PC-9 (cell line): ENCODE data around the gene TLL2. TPM values are rescaled to one million over a fixed set of nuclear protein-coding genes. Genes with fewer than 3 reads are reported as not detected.

Source experiments
- BruUV-seq: library from RNA; stranded (reverse); fragments of 400-500 nt; replicated peaks from 2 replicates; lab custom pipeline; 2021; lab: Mats Ljungman, UMichigan
- CTCF ChIA-PET: fragments of 300-600 bp; sonication (Branson Sonifier 250); formaldehyde crosslinking; loops from one replicate; lab custom pipeline; 2022; ENCODE audit warnings: antibody characterized with exemption; lab: Charles Lee
- POLR2A ChIA-PET: fragments of 300-600 bp; sonication (Branson Sonifier 250); formaldehyde crosslinking; loops from one replicate; lab custom pipeline; 2022; ENCODE audit warnings: antibody characterized with exemption; ENCODE audit not compliant: unreplicated experiment; lab: Charles Lee
- DNase-seq, 2 experiments: peaks; one replicate each; pipeline versions ENCODE4 v3.0.0 to v3.0.0-alpha.2; 2015 to 2022; ENCODE audit warnings: mixed read lengths in 1 of 2
- H2AFZ ChIP-seq: fragments of 200-600 bp; sonication (generic); 2 replicates; pipeline ENCODE4 v1.8.1; 2017; ENCODE audit warnings: antibody characterized with exemption
- H3F3A ChIP-seq: fragments of 200-600 bp; sonication (generic); 2 replicates; pipeline ENCODE4 v1.8.1; 2017; ENCODE audit warnings: antibody characterized with exemption, mild to moderate bottlenecking, low read depth; ENCODE audit not compliant: insufficient read depth
- H3K27ac ChIP-seq: fragments of 200-600 bp; sonication (generic); 2 replicates; pipeline ENCODE4 v1.6.1; 2016; ENCODE audit warnings: mixed run types
- H3K27me3 ChIP-seq: fragments of 200-600 bp; sonication (generic); 2 replicates; pipeline ENCODE4 v1.6.1; 2016; ENCODE audit warnings: low read depth, mixed run types; ENCODE audit not compliant: insufficient read depth
- H3K36me3 ChIP-seq: fragments of 200-600 bp; sonication (generic); 2 replicates; pipeline ENCODE4 v1.6.1; 2016; ENCODE audit warnings: low read depth, mixed run types
- H3K4me1 ChIP-seq: fragments of 200-600 bp; sonication (generic); replicated peaks from 2 replicates; pipeline ENCODE4 v1.6.1; 2016; ENCODE audit warnings: mixed run types; ENCODE audit not compliant: insufficient read depth
- H3K4me2 ChIP-seq: fragments of 200-600 bp; sonication (generic); 2 replicates; pipeline ENCODE4 v1.6.1; 2017; ENCODE audit warnings: mixed run types
- H3K4me3 ChIP-seq: fragments of 200-600 bp; sonication (generic); 2 replicates; pipeline ENCODE4 v1.6.1; 2016; ENCODE audit warnings: mixed run types
- H3K79me2 ChIP-seq: fragments of 200-600 bp; sonication (generic); 2 replicates; pipeline ENCODE4 v1.6.1; 2017; ENCODE audit warnings: low read depth, mixed run types
- H3K9me2 ChIP-seq: fragments of 200-600 bp; sonication (generic); 2 replicates; pipeline ENCODE4 v1.8.1; 2017; ENCODE audit warnings: mild to moderate bottlenecking; ENCODE audit not compliant: insufficient read depth
- H3K9me3 ChIP-seq: fragments of 200-600 bp; sonication (generic); 2 replicates; pipeline ENCODE4 v1.8.1; 2016; ENCODE audit warnings: low read depth; ENCODE audit not compliant: insufficient read depth
- H4K20me1 ChIP-seq: fragments of 200-600 bp; sonication (generic); 2 replicates; pipeline ENCODE4 v1.8.1; 2017; ENCODE audit not compliant: insufficient read depth
- EZH2 ChIP-seq: fragments of 200-600 bp; sonication (generic); IDR thresholded peaks from 2 replicates; pipeline ENCODE4 v1.8.0; 2017; ENCODE audit warnings: antibody characterized with exemption, low read depth
- intact Hi-C: fragments of 100-400 bp; cut with micrococcal nuclease; formaldehyde crosslinking; loops from one replicate; pipeline ENCODE4 v1.10.0; 2022; ENCODE audit not compliant: unreplicated experiment
- total RNA-seq: library from RNA; stranded (reverse); gene quantifications from 2 replicates; pipeline ENCODE4 v1.2.3, GENCODE V29; 2021
- TF ChIP-seq, protein P1 (sequence below): fragments of 200-600 bp; sonication (generic); conservative IDR thresholded peaks from 2 replicates; pipeline ENCODE4 v1.6.1; 2017; ENCODE audit warnings: mixed run types, antibody characterized with exemption, mild to moderate bottlenecking, moderate library complexity

TLL2 gene
- total RNA-seq, 1 experiment from 2014 or later: not detected

DNA sequence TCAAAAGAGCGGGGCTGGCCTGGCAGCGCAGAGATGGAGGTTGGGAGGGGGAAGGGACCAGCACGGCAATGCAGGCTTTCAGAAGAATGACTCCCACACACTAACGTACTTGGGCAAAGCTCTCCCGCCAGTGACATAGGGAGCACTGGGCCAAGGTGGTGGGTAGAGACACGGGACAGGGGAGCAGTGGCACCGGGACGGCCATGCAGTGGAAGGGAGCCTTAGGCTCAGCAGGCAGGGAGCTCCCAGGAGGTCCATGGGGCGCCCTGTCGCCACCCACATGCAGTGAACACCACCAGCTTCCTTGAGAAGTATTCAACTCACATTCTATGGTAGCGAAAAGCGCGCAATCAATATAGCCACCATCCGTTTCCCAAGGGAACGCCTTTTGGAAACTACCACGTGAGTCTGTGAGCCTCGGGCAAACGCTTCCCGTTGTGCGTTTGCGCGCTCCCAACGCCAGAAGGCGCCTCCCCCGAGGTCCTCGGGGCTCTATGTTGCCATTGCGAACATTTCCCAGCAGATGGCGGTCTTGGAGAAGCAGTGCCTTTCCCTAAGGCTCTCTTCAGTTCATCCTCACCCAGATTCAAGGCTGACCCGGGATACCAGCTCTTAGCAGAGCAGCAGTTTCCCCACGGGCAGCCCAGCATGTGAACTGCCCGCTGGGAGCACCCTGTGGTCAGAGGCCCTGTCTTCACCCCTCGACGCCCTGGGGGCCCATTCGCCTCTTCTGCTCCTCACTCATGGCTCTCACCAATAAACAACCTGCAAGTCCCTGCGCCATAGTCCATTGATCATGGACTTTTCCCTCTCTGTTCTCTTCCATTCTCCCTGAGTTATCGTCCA, 138.5 kb downstream of the TLL2 start:
- TF ChIP-seq, protein P1, sequence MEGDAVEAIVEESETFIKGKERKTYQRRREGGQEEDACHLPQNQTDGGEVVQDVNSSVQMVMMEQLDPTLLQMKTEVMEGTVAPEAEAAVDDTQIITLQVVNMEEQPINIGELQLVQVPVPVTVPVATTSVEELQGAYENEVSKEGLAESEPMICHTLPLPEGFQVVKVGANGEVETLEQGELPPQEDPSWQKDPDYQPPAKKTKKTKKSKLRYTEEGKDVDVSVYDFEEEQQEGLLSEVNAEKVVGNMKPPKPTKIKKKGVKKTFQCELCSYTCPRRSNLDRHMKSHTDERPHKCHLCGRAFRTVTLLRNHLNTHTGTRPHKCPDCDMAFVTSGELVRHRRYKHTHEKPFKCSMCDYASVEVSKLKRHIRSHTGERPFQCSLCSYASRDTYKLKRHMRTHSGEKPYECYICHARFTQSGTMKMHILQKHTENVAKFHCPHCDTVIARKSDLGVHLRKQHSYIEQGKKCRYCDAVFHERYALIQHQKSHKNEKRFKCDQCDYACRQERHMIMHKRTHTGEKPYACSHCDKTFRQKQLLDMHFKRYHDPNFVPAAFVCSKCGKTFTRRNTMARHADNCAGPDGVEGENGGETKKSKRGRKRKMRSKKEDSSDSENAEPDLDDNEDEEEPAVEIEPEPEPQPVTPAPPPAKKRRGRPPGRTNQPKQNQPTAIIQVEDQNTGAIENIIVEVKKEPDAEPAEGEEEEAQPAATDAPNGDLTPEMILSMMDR: peak; percentile 85
- TF ChIP-seq EZH2: no peak
- peak overlapping the region; percentile 45; the same call in 1 of the 2 replicates for H3K4me3 ChIP-seq
- peak overlapping the region; percentile 64; the same call in 1 of the 2 replicates for H2AFZ ChIP-seq
- POLR2A ChIA-PET: interaction anchor here (0.6 kb wide), 1 partner anchor 373 kb away, joined by 9 read pairs; no protein-coding TSS in a partner anchor
- no peaks in the 10 kb centered on the region for H3F3A ChIP-seq
- H3K9me3 ChIP-seq: no peaks in the 10 kb centered on the region
- H4K20me1 ChIP-seq: no peaks in the 10 kb centered on the region
- H3K36me3 ChIP-seq: no peaks in the 10 kb centered on the region
- no peak overlapping the region for H3K27ac ChIP-seq
- H3K27me3 ChIP-seq: no peaks in the 10 kb centered on the region
- no peaks in the 10 kb centered on the region for H3K79me2 ChIP-seq
- CTCF ChIA-PET: no interaction called here
- no TSS peak for BruUV-seq
- intact Hi-C loops: loop anchor here (1.0 to 5.0 kb wide), 2 partner anchors 136 to 662 kb away; no protein-coding TSS in a partner anchor
- no peaks in the 10 kb centered on the region for H3K9me2 ChIP-seq
- H3K4me1 ChIP-seq: no peaks in the 10 kb centered on the region
- DNase-seq: peak; percentile 66 to 80
- H3K4me2 ChIP-seq: peak overlapping the region; percentile 74

DNA sequence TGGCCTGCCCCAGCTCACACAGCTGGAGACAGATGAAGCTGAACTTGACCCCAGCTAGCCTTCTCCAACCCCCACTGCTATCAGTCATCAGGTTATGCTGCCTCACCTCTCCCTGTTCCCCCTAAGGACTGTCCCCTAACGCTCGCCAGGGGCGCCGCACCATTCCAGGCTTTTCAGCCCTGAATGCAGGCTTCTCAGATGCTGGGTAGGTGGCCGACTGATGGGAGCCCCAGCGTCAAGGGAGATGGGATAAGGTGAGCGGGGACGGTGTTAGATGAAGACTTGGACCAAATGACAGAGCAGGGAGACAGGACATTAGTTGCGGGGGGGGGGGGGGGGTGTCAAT, 139.1 kb downstream of the TLL2 start:
- no peak overlapping the region for H3K4me2 ChIP-seq
- H3K4me1 ChIP-seq: 0 out of 2 replicates have a peak, but pooled peaks cover 2% of the 10 kb centered on the region
- H3K9me2 ChIP-seq: no peaks in the 10 kb centered on the region
- no TSS peak for BruUV-seq
- H3K4me3 ChIP-seq: no peak overlapping the region
- intact Hi-C loops: no loop called here
- H3F3A ChIP-seq: no peaks in the 10 kb centered on the region
- no peaks in the 10 kb centered on the region for H4K20me1 ChIP-seq
- no peak overlapping the region for H2AFZ ChIP-seq
- H3K36me3 ChIP-seq: no peaks in the 10 kb centered on the region
- ChIA-PET CTCF (no interaction called here), POLR2A (no interaction called here)
- no peaks in the 10 kb centered on the region for H3K27me3 ChIP-seq
- no peaks in the 10 kb centered on the region for H3K9me3 ChIP-seq
- no peak for TF ChIP-seq EZH2
- TF ChIP-seq, protein P1: no peak
- no peak for DNase-seq
- H3K79me2 ChIP-seq: no peaks in the 10 kb centered on the region
- no peak overlapping the region for H3K27ac ChIP-seq

DNA sequence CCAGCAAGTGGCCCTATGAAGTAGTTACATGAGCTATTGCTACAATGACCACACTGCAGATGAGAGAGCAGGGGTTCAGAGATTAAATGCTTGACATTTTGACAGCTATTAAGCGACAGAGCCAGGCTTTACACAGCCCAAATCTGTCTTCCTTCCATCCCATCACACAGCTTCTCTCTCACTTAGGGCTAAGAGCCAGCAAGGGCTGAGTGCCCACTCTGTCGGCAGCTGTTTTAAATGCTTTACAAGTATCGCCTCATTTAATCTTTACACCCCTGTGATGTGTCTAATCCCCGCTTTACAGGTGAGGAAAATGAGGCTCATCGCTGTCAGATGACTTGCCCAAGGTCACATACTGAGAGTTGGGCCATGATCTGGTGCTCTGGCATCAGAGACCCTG, 139.7 kb downstream of the TLL2 start:
- POLR2A ChIA-PET: interaction anchor here (0.5 kb wide), 1 partner anchor 208 kb away, joined by 4 read pairs; no protein-coding TSS in a partner anchor
- no peak for DNase-seq
- Histone ChIP-seq H3K27ac (no peak overlapping the region), H3K9me2 (no peaks in the 10 kb centered on the region), H3K4me1 (0 out of 2 replicates have a peak, but pooled peaks cover 5% of the 10 kb centered on the region), H2AFZ (no peak overlapping the region), H3K9me3 (no peaks in the 10 kb centered on the region), H3K27me3 (no peaks in the 10 kb centered on the region), H3K36me3 (no peaks in the 10 kb centered on the region), H3K79me2 (no peaks in the 10 kb centered on the region), H3K4me2 (no peak overlapping the region), H3K4me3 (no peak overlapping the region), H4K20me1 (no peaks in the 10 kb centered on the region), H3F3A (no peaks in the 10 kb centered on the region)
- BruUV-seq: no TSS peak
- TF ChIP-seq EZH2: no peak
- TF ChIP-seq, protein P1: no peak
- intact Hi-C loops: no loop called here
- CTCF ChIA-PET: no interaction called here
